COLO668 (cell line): ENCODE data around the gene CRIP2.
A peak's percentile ranks its signal among the peaks of the same experiment; 100 is the strongest.

Experiments
- DNase-seq: peaks from one replicate; lab custom pipeline; 2025; ENCODE audit not compliant: unreplicated experiment; lab: John Stamatoyannopoulos, UW

Gene CRIP2

GRCh38 chr14:105460116-105460515, 14.5 kb upstream of the CRIP2 start:
- DNase-seq = no peak

- no peak for DNase-seq
Measured at GRCh38 chr14:105460616-105461015, 14.0 kb upstream of the CRIP2 start.

- no peak for DNase-seq
Measured at GRCh38 chr14:105461903-105462302, 12.7 kb upstream of the CRIP2 start.

GRCh38 chr14:105464501-105464900, 10.1 kb upstream of the CRIP2 start:
- no peak for DNase-seq

- no peak for DNase-seq
Measured at GRCh38 chr14:105465209-105466031, 9.2 kb upstream of the CRIP2 start.

GRCh38 chr14:105466531-105467248, 7.9 kb upstream of the CRIP2 start:
- no peak for DNase-seq

GRCh38 chr14:105467249-105467941, 7.2 kb upstream of the CRIP2 start:
- DNase-seq = no peak

GRCh38 chr14:105467942-105468471, 6.6 kb upstream of the CRIP2 start:
- DNase-seq = no peak

GRCh38 chr14:105468621-105469241, 5.9 kb upstream of the CRIP2 start:
- no peak for DNase-seq

GRCh38 chr14:105469456-105470349, 4.9 kb upstream of the CRIP2 start:
- no peak for DNase-seq

- DNase-seq = no peak
Measured at GRCh38 chr14:105470350-105471296, 4.0 kb upstream of the CRIP2 start.

GRCh38 chr14:105471297-105471821, 3.3 kb upstream of the CRIP2 start:
- DNase-seq = no peak

GRCh38 chr14:105471823-105472485, 2.7 kb upstream of the CRIP2 start:
- no peak for DNase-seq

- DNase-seq = no peak
Measured at GRCh38 chr14:105472486-105472991, 2.1 kb upstream of the CRIP2 start.

GRCh38 chr14:105473033-105473676, 1.5 kb upstream of the CRIP2 start:
- DNase-seq = no peak

- peak; percentile 92 for DNase-seq
Measured at GRCh38 chr14:105473677-105474482, 741 bp upstream of the CRIP2 start.
